ENCODE results near the gene MTMR12. TPM values are rescaled to one million over a fixed set of nuclear protein-coding genes. Genes with fewer than 3 reads are reported as not detected.

MTMR12 gene
- total and polyA plus RNA-seq, 2 donors (not counting 1 experiment from before 2014, with no cell fraction given): 9.6 to 29.2 TPM

GRCh38 chr5:32309761-32310160 lies 3.0 kb downstream of the MTMR12 start:
- peaks cover 55% of the 10 kb centered on the region for H3K4me1 Mint-ChIP-seq

GRCh38 chr5:32308946-32309345 lies 3.8 kb downstream of the MTMR12 start:
- H3K4me1 Mint-ChIP-seq: peaks cover 61% of the 10 kb centered on the region
- CTCF ChIA-PET: interaction anchor here (0.6 kb wide), 1 partner anchor 67 kb away, joined by 4 read pairs; no protein-coding TSS in a partner anchor
- no peak overlapping the region for H3K4me2 ChIP-seq (replicated peaks; ENCODE audit: low read depth, low read length, poor library complexity, severe bottlenecking)

More at GRCh38 chr5:32309761-32310160, 3.0 kb downstream of the MTMR12 start:
- Mint-ChIP-seq H3K9me3 (ENCODE audit: insufficient read depth) (no peaks in the 10 kb centered on the region), H3K27me3 (no peaks in the 10 kb centered on the region), H3K4me3 (peak overlapping the region; percentile 47), H3K27ac (no peak overlapping the region)
- H2AFZ ChIP-seq (ENCODE audit: insufficient read depth, low read depth, low read length, poor library complexity, severe bottlenecking): no peak overlapping the region
- ChIA-PET CTCF (interaction anchor here (1.4 to 1.6 kb wide), 2 partner anchors 20 to 77 kb away, joined by 3 to 4 read pairs; no protein-coding TSS in a partner anchor), POLR2A (no interaction called here)
- no peak for ATAC-seq (ENCODE audit: low read depth)
- H3K4me3 ChIP-seq (ENCODE audit: control extremely low read depth in 1 of 5, extremely low read depth in 1 of 5, insufficient read depth in 1 of 5, low read depth in 2 of 5, low read length in 4 of 5): no peak overlapping the region
- H3K36me3 ChIP-seq (replicated peaks in 1 of 2; ENCODE audit: control extremely low read depth in 1 of 2, control insufficient read depth in 1 of 2, extremely low read depth in 1 of 2, insufficient read depth in 2 of 2, low read length in 1 of 2): no peaks in the 10 kb centered on the region
- peak; percentile 32 for DNase-seq
- intact Hi-C loops (cut with micrococcal nuclease): loop anchor here (5.0 kb wide), 1 partner anchor 77 kb away; no protein-coding TSS in a partner anchor
- H3K27ac ChIP-seq (ENCODE audit: low read length in 2 of 2): no peak overlapping the region
- peaks cover 20% of the 10 kb centered on the region for H4K20me1 ChIP-seq (ENCODE audit: control insufficient read depth, insufficient read depth, low read length, poor library complexity, severe bottlenecking)
- no peaks in the 10 kb centered on the region for H3K27me3 ChIP-seq (replicated peaks in 1 of 4; ENCODE audit: control extremely low read depth in 1 of 4, control insufficient read depth in 3 of 4, insufficient read depth in 4 of 4, low read length in 3 of 4)
- no peaks in the 10 kb centered on the region for H3K9me3 ChIP-seq (ENCODE audit: control extremely low read depth in 1 of 3, control insufficient read depth in 2 of 3, insufficient read depth in 1 of 3, low read length in 2 of 3)
- TF ChIP-seq, protein P1, sequence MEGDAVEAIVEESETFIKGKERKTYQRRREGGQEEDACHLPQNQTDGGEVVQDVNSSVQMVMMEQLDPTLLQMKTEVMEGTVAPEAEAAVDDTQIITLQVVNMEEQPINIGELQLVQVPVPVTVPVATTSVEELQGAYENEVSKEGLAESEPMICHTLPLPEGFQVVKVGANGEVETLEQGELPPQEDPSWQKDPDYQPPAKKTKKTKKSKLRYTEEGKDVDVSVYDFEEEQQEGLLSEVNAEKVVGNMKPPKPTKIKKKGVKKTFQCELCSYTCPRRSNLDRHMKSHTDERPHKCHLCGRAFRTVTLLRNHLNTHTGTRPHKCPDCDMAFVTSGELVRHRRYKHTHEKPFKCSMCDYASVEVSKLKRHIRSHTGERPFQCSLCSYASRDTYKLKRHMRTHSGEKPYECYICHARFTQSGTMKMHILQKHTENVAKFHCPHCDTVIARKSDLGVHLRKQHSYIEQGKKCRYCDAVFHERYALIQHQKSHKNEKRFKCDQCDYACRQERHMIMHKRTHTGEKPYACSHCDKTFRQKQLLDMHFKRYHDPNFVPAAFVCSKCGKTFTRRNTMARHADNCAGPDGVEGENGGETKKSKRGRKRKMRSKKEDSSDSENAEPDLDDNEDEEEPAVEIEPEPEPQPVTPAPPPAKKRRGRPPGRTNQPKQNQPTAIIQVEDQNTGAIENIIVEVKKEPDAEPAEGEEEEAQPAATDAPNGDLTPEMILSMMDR (IDR thresholded peaks at IDR 0.05): no peak
- TF ChIP-seq EZH2 (IDR thresholded peaks at IDR 0.05; ENCODE audit: borderline replicate concordance, insufficient read depth, low read depth, low read length, poor library complexity, severe bottlenecking): no peak
- H3K4me2 ChIP-seq (replicated peaks; ENCODE audit: low read depth, low read length, poor library complexity, severe bottlenecking): peak overlapping the region; percentile 29
- H3K9ac ChIP-seq (ENCODE audit: low read length): no peak overlapping the region
- 0% methylated on average over 1 of the region's 6 CpGs for WGBS (ENCODE audit: insufficient coverage)
- peaks cover 32 to 46% of the 10 kb centered on the region in 2 donors for H3K4me1 ChIP-seq (ENCODE audit: control insufficient read depth in 2 of 2, insufficient read depth in 2 of 2, low read length in 2 of 2)
- peaks cover 76% of the 10 kb centered on the region for H3K79me2 ChIP-seq (ENCODE audit: control insufficient read depth, insufficient read depth, low read length)

More at GRCh38 chr5:32308946-32309345, 3.8 kb downstream of the MTMR12 start:
- peaks cover 0 to 1% of the 10 kb centered on the region in 2 experiments for H3K36me3 ChIP-seq (replicated peaks in 1 of 2; ENCODE audit: control extremely low read depth in 1 of 2, control insufficient read depth in 1 of 2, extremely low read depth in 1 of 2, insufficient read depth in 2 of 2, low read length in 1 of 2)
- H2AFZ ChIP-seq (ENCODE audit: insufficient read depth, low read depth, low read length, poor library complexity, severe bottlenecking): no peak overlapping the region
- intact Hi-C loops (cut with micrococcal nuclease): no loop called here
- DNase-seq (no peak), ATAC-seq (ENCODE audit: low read depth) (no peak)
- 55% methylated on average over 1 of the region's 3 CpGs for WGBS (ENCODE audit: insufficient coverage)
- H3K4me1 ChIP-seq (ENCODE audit: control insufficient read depth in 2 of 2, insufficient read depth in 2 of 2, low read length in 2 of 2): peaks cover 37 to 50% of the 10 kb centered on the region in 2 donors
- H3K79me2 ChIP-seq (ENCODE audit: control insufficient read depth, insufficient read depth, low read length): peaks cover 84% of the 10 kb centered on the region
- Mint-ChIP-seq H3K9me3 (ENCODE audit: insufficient read depth) (no peaks in the 10 kb centered on the region), H3K4me3 (peak overlapping the region; percentile 33), H3K27me3 (no peaks in the 10 kb centered on the region), H3K27ac (peak overlapping the region; percentile 70)
- POLR2A ChIA-PET: no interaction called here
- H3K27ac ChIP-seq (ENCODE audit: low read length in 2 of 2): no peak overlapping the region
- H4K20me1 ChIP-seq (ENCODE audit: control insufficient read depth, insufficient read depth, low read length, poor library complexity, severe bottlenecking): peaks cover 27% of the 10 kb centered on the region
- no peak overlapping the region for H3K9ac ChIP-seq (ENCODE audit: low read length)
- no peaks in the 10 kb centered on the region for H3K9me3 ChIP-seq (ENCODE audit: control extremely low read depth in 1 of 3, control insufficient read depth in 2 of 3, insufficient read depth in 1 of 3, low read length in 2 of 3)
- no peaks in the 10 kb centered on the region for H3K27me3 ChIP-seq (replicated peaks in 1 of 4; ENCODE audit: control extremely low read depth in 1 of 4, control insufficient read depth in 3 of 4, insufficient read depth in 4 of 4, low read length in 3 of 4)
- no peak overlapping the region for H3K4me3 ChIP-seq (ENCODE audit: control extremely low read depth in 1 of 5, extremely low read depth in 1 of 5, insufficient read depth in 1 of 5, low read depth in 2 of 5, low read length in 4 of 5)
- TF ChIP-seq, protein P1 (IDR thresholded peaks at IDR 0.05): no peak
- no peak for TF ChIP-seq EZH2 (IDR thresholded peaks at IDR 0.05; ENCODE audit: borderline replicate concordance, insufficient read depth, low read depth, low read length, poor library complexity, severe bottlenecking)
